Peyer's patch (tissue), 4 donors: Measurements from ENCODE around the gene ACKR2.

ENCODE experiments used
- CTCF ChIP-seq, 6 experiments: fragments of 450-650 bp in 4 of 6; fragments of 200-600 bp in 2 of 6; sonication (generic) in 1 of 6; IDR thresholded peaks; one replicate each; pipeline ENCODE4 v1.5.1; 2017 to 2019; ENCODE audit warnings: antibody characterized with exemption in 6 of 6, mild to moderate bottlenecking in 3 of 6, moderate library complexity in 1 of 6
- POLR2A ChIP-seq, 2 donors: fragments of 450-650 bp; IDR thresholded peaks; one replicate each; pipeline ENCODE4 v1.5.1; 2017; ENCODE audit warnings: antibody characterized with exemption in 2 of 2, mild to moderate bottlenecking in 2 of 2, moderate library complexity in 2 of 2

DNA sequence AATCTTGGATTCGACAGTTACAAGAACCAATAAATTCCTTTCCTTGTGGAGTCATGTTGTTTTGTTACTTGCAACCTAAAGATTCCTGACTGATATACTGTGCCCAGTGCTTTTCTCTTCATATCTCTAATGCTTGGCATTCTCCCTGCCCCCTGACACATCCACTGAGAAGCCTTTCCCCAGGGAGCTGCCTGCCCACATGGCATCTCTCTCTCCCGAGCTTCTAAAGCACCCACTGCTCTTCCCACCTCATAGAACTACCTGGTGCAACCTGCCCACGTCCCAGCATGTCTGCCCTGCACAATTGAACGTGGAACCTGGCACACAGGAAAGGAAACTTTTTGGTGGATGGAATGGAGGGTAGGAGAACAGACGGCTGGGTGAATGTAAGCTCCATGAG, 59.6 kb downstream of the ACKR2 start:
- TF ChIP-seq CTCF (IDR thresholded peaks at IDR 0.05) (no peak), POLR2A (IDR thresholded peaks at IDR 0.05) (no peak)
